ENCODE results near the gene DNAJB9. TPM values are rescaled to one million over a fixed set of nuclear protein-coding genes. Genes with fewer than 3 reads are reported as not detected.

Gene DNAJB9
- polyA plus RNA-seq, 1 experiment = 9.3 TPM

- CTCF ChIA-PET = no interaction called here
- POLR2A ChIA-PET = no interaction called here
Observed at GRCh38 chr7:108557191-108557590, 12.5 kb upstream of the DNAJB9 start.

GRCh38 chr7:108557617-108558016 is 12.1 kb upstream of the DNAJB9 start:
- Histone ChIP-seq H3K27ac (ENCODE audit: low read depth, low read length) (no peak overlapping the region), H3K27me3 (ENCODE audit: control insufficient read depth, insufficient read depth, low read length) (no peaks in the 10 kb centered on the region), H3K4me3 (ENCODE audit: low read depth, low read length) (no peak overlapping the region), H3K9me3 (ENCODE audit: control insufficient read depth, insufficient read depth, low read length) (peaks cover 9% of the 10 kb centered on the region)
- ChIA-PET POLR2A (no interaction called here), CTCF (no interaction called here)
- no peak for TF ChIP-seq CTCF (IDR thresholded peaks at IDR 0.05; ENCODE audit: low read depth, low read length)
- no peak for DNase-seq (ENCODE audit: low read depth, low spot score)

More at GRCh38 chr7:108557191-108557590, 12.5 kb upstream of the DNAJB9 start:
- Histone ChIP-seq H3K27me3 (ENCODE audit: control insufficient read depth, insufficient read depth, low read length) (no peaks in the 10 kb centered on the region), H3K27ac (ENCODE audit: low read depth, low read length) (no peak overlapping the region), H3K9me3 (ENCODE audit: control insufficient read depth, insufficient read depth, low read length) (peaks cover 9% of the 10 kb centered on the region), H3K4me3 (ENCODE audit: low read depth, low read length) (no peak overlapping the region)
- no peak for TF ChIP-seq CTCF (IDR thresholded peaks at IDR 0.05; ENCODE audit: low read depth, low read length)
- no peak for DNase-seq (ENCODE audit: low read depth, low spot score)

- DNase-seq (ENCODE audit: low read depth, low spot score) = no peak
- CTCF ChIA-PET = interaction anchor here (1.5 kb wide), 1 partner anchor 63 kb away, joined by 3 read pairs; no protein-coding TSS in a partner anchor
- Histone ChIP-seq H3K27me3 (ENCODE audit: control insufficient read depth, insufficient read depth, low read length) (no peaks in the 10 kb centered on the region), H3K4me3 (ENCODE audit: low read depth, low read length) (no peak overlapping the region), H3K27ac (ENCODE audit: low read depth, low read length) (no peak overlapping the region), H3K9me3 (ENCODE audit: control insufficient read depth, insufficient read depth, low read length) (peaks cover 9% of the 10 kb centered on the region)
- no peak for TF ChIP-seq CTCF (IDR thresholded peaks at IDR 0.05; ENCODE audit: low read depth, low read length)
- POLR2A ChIA-PET = no interaction called here
Observed at GRCh38 chr7:108559253-108559652, 10.4 kb upstream of the DNAJB9 start.

GRCh38 chr7:108561047-108561619 is 8.5 kb upstream of the DNAJB9 start:
- CTCF ChIA-PET = interaction anchor here (0.5 to 1.5 kb wide), 2 partner anchors 64 to 816 kb away, joined by 3 read pairs; no protein-coding TSS in a partner anchor
- no peak overlapping the region for H3K4me3 ChIP-seq (ENCODE audit: low read depth, low read length)
- peaks cover 9% of the 10 kb centered on the region for H3K9me3 ChIP-seq (ENCODE audit: control insufficient read depth, insufficient read depth, low read length)
- H3K27me3 ChIP-seq (ENCODE audit: control insufficient read depth, insufficient read depth, low read length) = no peaks in the 10 kb centered on the region
- TF ChIP-seq CTCF (IDR thresholded peaks at IDR 0.05; ENCODE audit: low read depth, low read length) = no peak
- no peak for DNase-seq (ENCODE audit: low read depth, low spot score)
- H3K27ac ChIP-seq (ENCODE audit: low read depth, low read length) = no peak overlapping the region
- POLR2A ChIA-PET = no interaction called here

- CTCF ChIA-PET = no interaction called here
- POLR2A ChIA-PET = no interaction called here
- TF ChIP-seq CTCF (IDR thresholded peaks at IDR 0.05; ENCODE audit: low read depth, low read length) = no peak
- no peak overlapping the region for H3K4me3 ChIP-seq (ENCODE audit: low read depth, low read length)
- H3K27me3 ChIP-seq (ENCODE audit: control insufficient read depth, insufficient read depth, low read length) = no peaks in the 10 kb centered on the region
- no peak for DNase-seq (ENCODE audit: low read depth, low spot score)
- peaks cover 4% of the 10 kb centered on the region; the same call in 1 of the 2 replicates for H3K9me3 ChIP-seq (ENCODE audit: control insufficient read depth, insufficient read depth, low read length)
- no peak overlapping the region for H3K27ac ChIP-seq (ENCODE audit: low read depth, low read length)
Observed at GRCh38 chr7:108565987-108566386, 3.7 kb upstream of the DNAJB9 start.
